NCI-H2227 (cell line): Measurements from ENCODE around the gene RTTN.
"Not testable (repeated sequence)": the region's sequence is repeated elsewhere in the genome, so short reads cannot be mapped to it uniquely, and the experiment has no call there.

Source experiments
- DNase-seq: peaks from one replicate; lab custom pipeline; 2025; ENCODE audit not compliant: unreplicated experiment; lab: John Stamatoyannopoulos, UW

The RTTN gene

GRCh38 chr18:70154591-70155194 lies 50.8 kb downstream of the RTTN start:
- DNase-seq = no peak

- DNase-seq = no peak
These were observed 53.9 kb downstream of the RTTN start for GRCh38 chr18:70151614-70152013.

GRCh38 chr18:70149616-70150301 lies 55.7 kb downstream of the RTTN start:
- DNase-seq = no peak

- no peak for DNase-seq
These were observed 56.3 kb downstream of the RTTN start for GRCh38 chr18:70149156-70149555.

DNA sequence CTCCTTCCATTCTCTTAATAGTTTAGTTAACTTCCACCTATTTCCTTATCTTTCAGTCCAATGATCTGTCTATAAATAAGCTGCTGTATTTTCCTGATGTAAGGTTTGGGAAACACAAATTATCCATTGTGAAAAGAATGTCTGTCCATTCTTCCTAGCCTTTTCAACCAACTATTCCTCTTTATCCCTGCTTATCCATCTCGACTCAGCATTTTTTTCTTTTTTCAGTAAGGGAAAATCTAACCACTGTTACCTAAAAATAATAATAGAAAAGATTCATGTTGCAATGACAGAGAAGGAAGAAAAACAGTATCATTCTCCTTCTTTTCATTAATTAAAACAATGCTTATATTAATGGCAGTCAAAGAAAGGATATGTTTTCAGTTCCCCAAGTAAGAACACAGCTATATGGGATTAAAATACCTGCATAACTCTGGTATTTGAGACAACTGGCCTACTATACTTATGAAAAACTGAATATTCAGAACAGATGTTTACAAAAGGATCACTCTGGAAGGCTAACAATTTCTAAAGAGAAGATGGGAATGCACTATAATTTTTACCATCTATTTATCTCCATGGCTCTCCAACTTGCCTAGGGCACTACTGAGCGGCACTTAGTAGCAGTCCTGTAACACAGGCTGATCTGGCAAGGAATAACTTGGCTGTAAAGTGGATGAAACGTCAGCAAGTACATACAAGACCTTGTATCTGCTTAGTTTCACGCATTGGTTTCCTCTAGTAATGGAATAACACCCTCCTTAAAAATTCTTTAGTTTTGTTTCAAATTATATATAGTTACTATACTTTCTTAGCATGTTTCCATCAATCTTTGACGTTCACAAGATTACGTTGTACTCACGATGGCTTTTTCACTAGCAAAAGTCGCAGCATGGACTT lies 57.2 kb downstream of the RTTN start:
- no peak for DNase-seq

DNA sequence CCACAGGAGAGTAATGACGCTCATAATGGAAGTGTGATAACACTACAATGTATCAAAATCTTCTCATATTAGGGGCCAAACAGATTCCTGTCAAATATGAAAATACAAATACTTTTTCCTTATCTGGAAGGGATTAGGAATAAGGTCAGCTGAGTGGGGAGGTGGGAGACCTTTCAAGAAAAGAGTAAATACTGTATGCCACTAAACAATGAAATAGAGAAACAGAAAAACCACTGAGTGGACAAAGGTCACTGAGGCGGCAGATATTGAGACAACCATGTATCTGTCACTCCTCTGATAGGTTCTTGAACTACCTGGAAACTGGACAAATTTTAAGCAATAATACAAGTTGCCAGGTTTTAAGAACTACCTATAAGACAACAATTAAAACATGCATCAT lies 59.3 kb downstream of the RTTN start:
- DNase-seq = no peak

DNA sequence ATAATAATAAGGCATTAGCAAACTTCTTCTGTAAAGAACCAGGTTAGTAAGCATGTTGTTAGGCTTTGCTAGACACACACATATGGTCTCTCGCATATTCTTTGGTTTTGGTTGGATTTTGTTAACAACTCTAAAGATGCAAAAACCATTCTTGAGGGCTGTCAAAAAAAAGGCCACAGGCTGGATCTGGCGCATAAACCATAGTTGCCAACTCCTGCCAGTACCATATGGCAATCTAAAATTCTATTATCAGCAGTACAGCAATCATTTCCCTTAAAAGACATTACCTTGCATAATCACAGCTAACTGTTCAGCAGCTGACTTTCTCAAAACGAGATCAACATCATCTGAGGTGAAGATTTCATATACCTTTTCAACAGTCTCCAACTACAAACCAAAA lies 63.5 kb downstream of the RTTN start:
- DNase-seq = no peak

- DNase-seq = no peak
These were observed 66.3 kb downstream of the RTTN start for GRCh38 chr18:70139138-70139537.

GRCh38 chr18:70135604-70136003 lies 69.9 kb downstream of the RTTN start:
- no peak for DNase-seq

DNA sequence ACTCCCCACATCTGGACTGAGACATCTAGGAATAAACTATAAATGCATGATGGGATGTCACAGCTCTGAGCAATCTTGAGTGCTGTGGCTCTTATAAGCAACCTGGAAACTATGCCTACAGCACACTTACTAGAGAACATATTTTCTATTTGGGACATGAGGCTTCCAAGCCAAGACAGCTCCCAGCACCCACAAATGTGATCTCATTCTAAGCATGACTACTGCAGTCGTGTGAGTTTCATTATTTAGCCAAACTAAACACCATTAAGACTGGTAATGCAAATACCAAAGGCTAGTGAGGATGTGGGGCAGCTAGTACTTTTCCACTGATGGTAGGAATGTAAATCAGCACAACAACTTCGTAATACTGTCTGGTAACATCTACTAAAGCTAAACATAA lies 72.5 kb downstream of the RTTN start:
- DNase-seq = no peak

GRCh38 chr18:70128271-70128670 lies 77.2 kb downstream of the RTTN start:
- no peak for DNase-seq

- no peak for DNase-seq
These were observed 78.1 kb downstream of the RTTN start for GRCh38 chr18:70127359-70127758.

DNA sequence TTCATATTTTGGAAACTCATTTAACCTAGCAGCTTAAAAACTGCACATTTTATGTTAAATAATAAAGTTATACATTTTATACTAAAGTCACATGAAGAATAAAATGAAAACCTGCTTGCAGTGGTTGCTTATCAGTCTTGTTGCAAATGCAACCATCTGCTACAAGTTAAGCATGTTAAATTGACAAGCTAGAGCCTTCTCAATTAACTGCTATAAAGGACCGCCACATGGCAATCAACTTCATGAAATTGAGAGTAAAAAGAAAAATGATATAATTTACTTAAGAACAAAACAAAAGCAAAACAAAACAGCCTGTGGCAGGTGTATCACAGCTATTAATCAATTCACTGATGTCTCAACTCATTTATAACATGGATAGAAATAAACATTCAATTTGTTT lies 78.7 kb downstream of the RTTN start:
- DNase-seq = no peak

- DNase-seq = no peak
These were observed 81.3 kb downstream of the RTTN start for GRCh38 chr18:70124139-70124538.

- DNase-seq = no peak
These were observed 83.6 kb downstream of the RTTN start for GRCh38 chr18:70121842-70122241.

- no peak for DNase-seq
These were observed 88.5 kb downstream of the RTTN start for GRCh38 chr18:70116949-70117348.

DNA sequence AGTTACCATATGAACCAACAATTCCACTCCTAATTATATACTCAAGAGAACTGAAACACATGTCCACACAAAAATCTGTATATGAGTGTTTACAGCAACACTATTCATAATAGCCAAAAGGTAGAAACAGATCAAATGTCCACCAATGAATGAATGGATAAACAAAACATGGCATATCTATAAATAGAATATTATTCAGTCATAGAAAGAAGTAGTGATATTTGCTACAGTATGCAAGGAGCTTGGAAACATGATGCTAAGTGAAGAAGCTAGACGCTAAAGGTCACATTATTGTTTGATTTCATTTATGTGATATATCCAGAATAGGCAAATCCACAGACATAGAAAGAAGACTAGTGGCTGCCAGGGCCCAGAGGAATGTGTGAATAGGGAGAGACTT lies 92.0 kb downstream of the RTTN start:
- no peak for DNase-seq

GRCh38 chr18:70110678-70111077 lies 94.8 kb downstream of the RTTN start:
- DNase-seq = no peak

DNA sequence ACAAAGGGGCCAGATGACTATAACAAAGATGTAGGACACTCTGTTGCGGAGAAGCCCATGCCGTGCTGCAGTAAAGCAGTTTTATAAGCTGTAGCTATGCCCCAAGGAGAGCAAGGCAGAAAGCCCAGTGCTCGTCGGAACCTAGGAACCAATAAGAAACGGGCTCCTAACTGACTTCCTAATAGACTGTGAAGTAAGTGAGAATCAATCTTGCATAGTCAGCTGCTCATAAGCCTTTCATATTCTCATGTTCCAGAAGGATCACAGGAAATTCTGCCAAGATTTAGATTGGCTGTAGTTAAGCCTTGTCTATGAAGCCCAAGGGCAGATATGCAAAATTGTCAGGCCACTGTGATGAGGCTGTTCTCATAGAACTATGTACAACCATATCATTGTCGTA lies 98.4 kb downstream of the RTTN start:
- DNase-seq = no peak

DNA sequence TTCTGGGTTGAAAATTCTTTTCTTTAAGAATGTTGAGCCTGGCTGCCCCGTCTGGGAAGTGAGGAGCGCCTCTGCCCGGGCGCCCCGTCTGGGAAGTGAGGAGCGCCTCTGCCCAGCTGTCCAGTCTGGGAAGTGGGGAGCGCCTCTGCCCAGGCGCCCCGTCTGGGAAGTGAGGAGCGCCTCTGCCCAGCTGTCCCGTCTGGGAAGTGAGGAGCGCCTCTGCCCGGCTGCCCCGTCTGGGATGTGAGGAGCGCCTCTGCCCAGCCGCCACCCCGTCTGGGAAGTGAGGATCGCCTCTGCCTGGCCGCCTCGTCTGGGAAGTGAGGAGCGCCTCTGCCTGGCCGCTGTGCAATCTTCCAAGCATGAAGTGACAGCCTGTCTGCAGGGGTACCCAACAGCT lies 102.6 kb downstream of the RTTN start:
- DNase-seq = not testable (repeated sequence)

- no peak for DNase-seq
These were observed 115.6 kb downstream of the RTTN start for GRCh38 chr18:70089858-70090257.

DNA sequence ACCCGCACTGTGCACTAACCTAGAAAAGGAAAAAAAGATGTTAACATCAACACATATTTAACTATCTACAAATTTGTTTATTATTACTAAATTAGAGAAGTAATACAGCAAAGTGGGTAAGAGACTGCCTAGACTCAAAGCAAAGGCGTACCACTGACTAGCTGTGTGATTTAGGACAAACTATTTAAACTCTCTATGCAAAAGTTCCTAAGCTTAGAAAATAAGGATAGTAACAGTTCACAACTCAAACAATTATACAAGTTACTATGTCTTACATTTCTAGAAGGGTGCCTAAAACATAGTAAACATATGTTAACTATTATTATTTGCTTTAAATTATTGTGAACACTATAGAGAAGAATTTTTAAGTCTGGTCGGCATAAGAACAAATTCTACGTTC lies 119.4 kb downstream of the RTTN start:
- DNase-seq = no peak
